Endodermal cell (in vitro differentiated cells): ENCODE data around the gene PNKD. TPM values are rescaled to one million over a fixed set of nuclear protein-coding genes. Genes with fewer than 3 reads are reported as not detected.
"Not testable (repeated sequence)": the region's sequence is repeated elsewhere in the genome, so short reads cannot be mapped to it uniquely, and the experiment has no call there.

Source experiments
- DNase-seq: peaks from one replicate; pipeline ENCODE4 v3.0.0-alpha.2; 2017
- H3K27ac ChIP-seq: 2 replicates; pipeline ENCODE4 v1.5.1; 2013; ENCODE audit warnings: mild to moderate bottlenecking, low read depth, low read length, moderate library complexity
- H3K27me3 ChIP-seq: 2 replicates; pipeline ENCODE4 v1.6.1; 2013; ENCODE audit warnings: mild to moderate bottlenecking, low read length, moderate library complexity; ENCODE audit not compliant: insufficient read depth, control insufficient read depth, poor library complexity, severe bottlenecking
- H3K36me3 ChIP-seq: 2 replicates; pipeline ENCODE4 v1.7.0; 2013; ENCODE audit warnings: mild to moderate bottlenecking, low read length, moderate library complexity; ENCODE audit not compliant: control insufficient read depth, insufficient read depth
- H3K4me1 ChIP-seq: one replicate; pipeline ENCODE4 v1.7.0; 2013; ENCODE audit warnings: low read length; ENCODE audit not compliant: control insufficient read depth, insufficient read depth
- H3K4me3 ChIP-seq: 2 replicates; pipeline ENCODE4 v1.5.1; 2013; ENCODE audit warnings: mild to moderate bottlenecking, low read length, moderate library complexity
- H3K9ac ChIP-seq: 2 replicates; pipeline ENCODE4 v1.6.1; 2013; ENCODE audit warnings: mild to moderate bottlenecking, low read length, moderate library complexity; ENCODE audit not compliant: poor library complexity, severe bottlenecking; ENCODE audit errors: extremely low read depth
- H3K9me3 ChIP-seq: 2 replicates; pipeline ENCODE4 v1.6.1; 2013; ENCODE audit warnings: mild to moderate bottlenecking, low read length, moderate library complexity; ENCODE audit not compliant: control insufficient read depth
- H3K27ac Mint-ChIP-seq: 2 replicates; pipeline ENCODE4 v1.8.0; 2020; ENCODE audit warnings: mixed read lengths
- H3K27me3 Mint-ChIP-seq: 2 replicates; pipeline ENCODE4 v1.8.0; 2021; ENCODE audit warnings: mild to moderate bottlenecking, mixed read lengths; ENCODE audit not compliant: insufficient read depth
- H3K36me3 Mint-ChIP-seq: 2 replicates; pipeline ENCODE4 v1.8.0; 2020; ENCODE audit warnings: low read depth, mixed read lengths
- H3K4me1 Mint-ChIP-seq: 2 replicates; pipeline ENCODE4 v1.8.0; 2020; ENCODE audit warnings: mixed read lengths
- H3K4me3 Mint-ChIP-seq: 2 replicates; pipeline ENCODE4 v1.8.0; 2020; ENCODE audit warnings: mild to moderate bottlenecking, moderate library complexity, mixed read lengths
- H3K9me3 Mint-ChIP-seq: 2 replicates; pipeline ENCODE4 v1.8.0; 2020; ENCODE audit warnings: mild to moderate bottlenecking, mixed read lengths
- WGBS, 2 experiments: methylation state at CpG; one replicate each; pipeline versions ENCODE4 v1.1.5 to v1.1.7; 2013; ENCODE audit warnings: missing lambda C conversion rate in 2 of 2, mixed read lengths in 1 of 2; ENCODE audit not compliant: insufficient coverage in 1 of 2, insufficient read length in 1 of 2; 5-methylcytosine and 5-hydroxymethylcytosine counted together
- total RNA-seq, 2 donors: library from RNA; stranded (reverse); fragmentation: NEBNext Ultra II Directional in 1 of 2; extraction: Animal tissue kit (Norgen Biotek cat#: 25700) in 1 of 2; gene quantifications; 2 replicates in 1 of 2; 3 replicates in 1 of 2; pipeline ENCODE4 v1.2.1, GENCODE V29; 2021
- TF ChIP-seq, protein P1 (sequence below): fragments of 200-600 bp; sonication (generic); conservative IDR thresholded peaks from 2 replicates; pipeline ENCODE4 v1.5.0; 2021; ENCODE audit warnings: antibody characterized with exemption, mild to moderate bottlenecking

Gene PNKD
- total RNA-seq, 2 donors from 2014 or later: 33.9 to 39.6 TPM

DNA sequence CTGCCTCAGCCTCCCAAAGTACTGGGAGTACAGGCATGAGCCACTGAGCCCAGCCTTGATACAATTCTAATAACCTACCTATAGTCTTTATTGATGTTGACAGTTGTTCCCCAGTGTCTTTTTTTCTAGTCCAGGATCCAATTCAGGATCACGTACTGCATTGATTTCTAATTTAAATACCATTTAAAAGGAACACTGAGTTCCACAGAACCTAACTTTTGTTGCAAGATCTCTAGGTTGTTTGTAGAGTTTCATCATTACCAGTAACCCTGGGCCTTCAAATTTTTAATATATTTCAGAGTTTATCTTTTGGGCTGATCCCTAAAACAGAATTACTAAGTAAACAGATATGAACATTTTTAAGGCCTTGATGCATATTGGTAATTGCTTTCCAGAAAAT lies 43.0 kb downstream of the PNKD start:
- Histone ChIP-seq H3K36me3 (no peaks in the 10 kb centered on the region), H3K27ac (no peak overlapping the region), H3K4me3 (no peak overlapping the region), H3K9me3 (no peaks in the 10 kb centered on the region), H3K4me1 (no peaks in the 10 kb centered on the region), H3K9ac (no peak overlapping the region), H3K27me3 (no peaks in the 10 kb centered on the region)
- no peak for DNase-seq
- Mint-ChIP-seq H3K36me3 (no peaks in the 10 kb centered on the region), H3K9me3 (no peaks in the 10 kb centered on the region), H3K4me3 (no peak overlapping the region), H3K27ac (no peak overlapping the region), H3K27me3 (no peaks in the 10 kb centered on the region), H3K4me1 (peaks cover 23% of the 10 kb centered on the region)
- WGBS, 2 experiments: 93 to 100% methylated on average over 1 of the region's 1 CpG
- TF ChIP-seq, protein P1, sequence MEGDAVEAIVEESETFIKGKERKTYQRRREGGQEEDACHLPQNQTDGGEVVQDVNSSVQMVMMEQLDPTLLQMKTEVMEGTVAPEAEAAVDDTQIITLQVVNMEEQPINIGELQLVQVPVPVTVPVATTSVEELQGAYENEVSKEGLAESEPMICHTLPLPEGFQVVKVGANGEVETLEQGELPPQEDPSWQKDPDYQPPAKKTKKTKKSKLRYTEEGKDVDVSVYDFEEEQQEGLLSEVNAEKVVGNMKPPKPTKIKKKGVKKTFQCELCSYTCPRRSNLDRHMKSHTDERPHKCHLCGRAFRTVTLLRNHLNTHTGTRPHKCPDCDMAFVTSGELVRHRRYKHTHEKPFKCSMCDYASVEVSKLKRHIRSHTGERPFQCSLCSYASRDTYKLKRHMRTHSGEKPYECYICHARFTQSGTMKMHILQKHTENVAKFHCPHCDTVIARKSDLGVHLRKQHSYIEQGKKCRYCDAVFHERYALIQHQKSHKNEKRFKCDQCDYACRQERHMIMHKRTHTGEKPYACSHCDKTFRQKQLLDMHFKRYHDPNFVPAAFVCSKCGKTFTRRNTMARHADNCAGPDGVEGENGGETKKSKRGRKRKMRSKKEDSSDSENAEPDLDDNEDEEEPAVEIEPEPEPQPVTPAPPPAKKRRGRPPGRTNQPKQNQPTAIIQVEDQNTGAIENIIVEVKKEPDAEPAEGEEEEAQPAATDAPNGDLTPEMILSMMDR: no peak

DNA sequence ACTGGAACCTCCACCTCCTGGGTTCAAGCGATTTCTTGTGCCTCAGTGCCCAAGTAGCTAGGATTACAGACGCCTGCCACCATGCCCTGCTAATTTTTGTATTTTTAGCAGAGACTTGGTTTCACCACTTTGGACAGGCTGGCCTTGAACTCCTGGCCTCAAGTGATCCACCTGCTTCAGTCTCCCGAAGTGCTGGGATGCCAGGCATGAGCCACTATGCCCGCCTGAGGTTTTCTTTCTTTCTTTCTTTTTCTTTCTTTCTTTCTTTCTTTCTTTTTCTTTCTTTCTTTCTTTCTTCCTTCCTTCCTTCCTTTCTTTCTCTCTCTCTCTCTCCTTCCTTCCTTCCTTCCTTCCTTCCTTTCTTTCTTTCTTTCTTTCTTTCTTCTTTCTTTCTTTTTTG lies 44.4 kb downstream of the PNKD start:
- WGBS, 2 experiments: 90 to 92% methylated on average over 4 of the region's 4 CpGs
- H3K4me3 Mint-ChIP-seq, H3K9me3 Mint-ChIP-seq, H3K27ac ChIP-seq, H3K27ac Mint-ChIP-seq, H3K36me3 Mint-ChIP-seq, H3K27me3 ChIP-seq, H3K4me1 ChIP-seq, H3K4me3 ChIP-seq, H3K9me3 ChIP-seq, H3K36me3 ChIP-seq, H3K9ac ChIP-seq, H3K27me3 Mint-ChIP-seq, DNase-seq: not testable (repeated sequence)
- peaks cover 23% of the 10 kb centered on the region for H3K4me1 Mint-ChIP-seq

DNA sequence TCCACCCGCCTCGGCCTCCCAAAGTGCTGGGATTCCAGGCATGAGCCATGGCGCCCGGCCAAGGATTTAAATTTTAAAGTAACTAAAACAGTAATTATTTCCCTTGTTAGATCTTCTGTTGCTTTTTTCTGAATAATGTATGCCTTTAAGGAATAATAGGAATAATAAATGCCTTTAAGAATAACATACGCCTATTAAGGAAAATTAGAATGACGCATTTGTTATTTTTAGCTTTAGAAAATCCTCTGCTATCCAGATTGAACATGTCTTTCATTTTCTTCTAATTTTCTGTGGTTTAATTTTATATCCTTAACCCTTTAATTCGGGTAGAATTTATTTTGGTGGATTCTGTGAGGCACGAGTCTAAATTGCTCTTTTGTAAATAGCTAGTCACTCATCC lies 45.1 kb downstream of the PNKD start:
- no peak overlapping the region for H3K9ac ChIP-seq
- 88 to 98% methylated on average over 1 to 8 of the region's 8 CpGs for WGBS, 2 experiments
- Mint-ChIP-seq H3K4me1 (peaks cover 23% of the 10 kb centered on the region), H3K4me3 (no peak overlapping the region), H3K27ac (no peak overlapping the region), H3K36me3 (no peaks in the 10 kb centered on the region), H3K27me3 (no peaks in the 10 kb centered on the region), H3K9me3 (no peaks in the 10 kb centered on the region)
- H3K36me3 ChIP-seq: no peaks in the 10 kb centered on the region
- TF ChIP-seq, protein P1: no peak
- no peak for DNase-seq
- no peaks in the 10 kb centered on the region for H3K27me3 ChIP-seq
- no peak overlapping the region for H3K27ac ChIP-seq
- no peaks in the 10 kb centered on the region for H3K9me3 ChIP-seq
- H3K4me3 ChIP-seq: no peak overlapping the region
- H3K4me1 ChIP-seq: no peaks in the 10 kb centered on the region

DNA sequence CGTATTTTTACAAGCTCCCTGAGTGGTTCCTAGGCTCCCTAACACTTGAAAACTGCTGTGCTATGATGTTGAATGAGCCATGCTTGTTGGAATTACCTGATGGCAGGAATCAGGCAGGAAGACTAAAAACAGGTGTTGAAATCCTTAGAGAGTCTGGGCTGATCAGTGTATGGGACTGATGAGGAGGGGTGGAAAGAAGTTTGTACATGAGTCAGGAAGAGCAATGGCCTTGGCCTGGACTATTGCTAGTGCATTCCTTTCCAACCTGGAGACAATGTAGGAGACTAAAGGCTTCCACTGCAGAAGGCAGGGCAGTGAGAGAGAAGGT lies 46.9 kb downstream of the PNKD start:
- H3K9me3 Mint-ChIP-seq: no peaks in the 10 kb centered on the region
- Histone ChIP-seq H3K27ac (no peak overlapping the region), H3K36me3 (no peaks in the 10 kb centered on the region), H3K9ac (no peak overlapping the region), H3K9me3 (no peaks in the 10 kb centered on the region), H3K27me3 (no peaks in the 10 kb centered on the region), H3K4me3 (no peak overlapping the region), H3K4me1 (no peaks in the 10 kb centered on the region)
- no peak overlapping the region for H3K27ac Mint-ChIP-seq
- H3K4me3 Mint-ChIP-seq: no peak overlapping the region
- H3K4me1 Mint-ChIP-seq: peaks cover 11% of the 10 kb centered on the region
- DNase-seq: no peak
- 92 to 97% methylated on average over 1 of the region's 1 CpG for WGBS, 2 experiments
- H3K36me3 Mint-ChIP-seq: no peaks in the 10 kb centered on the region
- TF ChIP-seq, protein P1: no peak
- no peaks in the 10 kb centered on the region for H3K27me3 Mint-ChIP-seq
